Measurements from ENCODE around the gene SP6.

Gene SP6

GRCh38 chr17:47879776-47880454 is 29.0 kb upstream of the SP6 start:
- no peak for DNase-seq

GRCh38 chr17:47879028-47879585 is 28.1 kb upstream of the SP6 start:
- DNase-seq: no peak

GRCh38 chr17:47878203-47879027 is 27.5 kb upstream of the SP6 start:
- no peak for DNase-seq

GRCh38 chr17:47877368-47878034 is 26.5 kb upstream of the SP6 start:
- no peak for DNase-seq

- DNase-seq: no peak
These were observed 24.3 kb upstream of the SP6 start for GRCh38 chr17:47875011-47875985.

GRCh38 chr17:47873200-47874090 is 22.5 kb upstream of the SP6 start:
- no peak for DNase-seq

GRCh38 chr17:47872651-47873161 is 21.7 kb upstream of the SP6 start:
- DNase-seq: no peak

- no peak for DNase-seq
These were observed 21.2 kb upstream of the SP6 start for GRCh38 chr17:47872019-47872650.

- DNase-seq: no peak
These were observed 20.1 kb upstream of the SP6 start for GRCh38 chr17:47871048-47871447.

GRCh38 chr17:47870056-47870455 is 19.1 kb upstream of the SP6 start:
- DNase-seq: no peak

GRCh38 chr17:47869114-47869513 is 18.2 kb upstream of the SP6 start:
- DNase-seq: no peak

GRCh38 chr17:47867813-47868533 is 17.0 kb upstream of the SP6 start:
- DNase-seq: no peak

GRCh38 chr17:47866941-47867340 is 16.0 kb upstream of the SP6 start:
- no peak for DNase-seq

GRCh38 chr17:47864791-47865216 is 13.8 kb upstream of the SP6 start:
- no peak for DNase-seq

GRCh38 chr17:47862621-47863440 is 11.9 kb upstream of the SP6 start:
- no peak for DNase-seq

- DNase-seq: no peak
These were observed 9.4 kb upstream of the SP6 start for GRCh38 chr17:47860386-47860785.

All from hypothalamus (tissue), 51 donors.